ENCODE data around the gene STX8.
"Not testable (repeated sequence)": the region's sequence is repeated elsewhere in the genome, so short reads cannot be mapped to it uniquely, and the experiment has no call there.

The STX8 gene

GRCh38 chr17:9290226-9290613, 285.4 kb downstream of the STX8 start:
- no peak for DNase-seq

- DNase-seq: no peak
Observed at GRCh38 chr17:9287306-9287705, 288.3 kb downstream of the STX8 start.

- DNase-seq: no peak
Observed at GRCh38 chr17:9286434-9286833, 289.2 kb downstream of the STX8 start.

- no peak for DNase-seq
Observed at GRCh38 chr17:9285602-9286427, 289.8 kb downstream of the STX8 start.

GRCh38 chr17:9284884-9285283, 290.7 kb downstream of the STX8 start:
- DNase-seq: no peak

GRCh38 chr17:9283909-9284308, 291.7 kb downstream of the STX8 start:
- no peak for DNase-seq

- no peak for DNase-seq
Observed at GRCh38 chr17:9279893-9280292, 295.7 kb downstream of the STX8 start.

GRCh38 chr17:9274973-9275372, 300.6 kb downstream of the STX8 start:
- no peak for DNase-seq

- DNase-seq: no peak
Observed at GRCh38 chr17:9273428-9274391, 301.9 kb downstream of the STX8 start.

- DNase-seq: no peak
Observed at GRCh38 chr17:9272501-9273200, 303.0 kb downstream of the STX8 start.

- DNase-seq: no peak
Observed at GRCh38 chr17:9271989-9272388, 303.6 kb downstream of the STX8 start.

- DNase-seq: no peak
Observed at GRCh38 chr17:9270921-9271320, 304.7 kb downstream of the STX8 start.

- no peak for DNase-seq
Observed at GRCh38 chr17:9269350-9270035, 306.1 kb downstream of the STX8 start.

GRCh38 chr17:9268546-9268945, 307.1 kb downstream of the STX8 start:
- no peak for DNase-seq

GRCh38 chr17:9266697-9267117, 308.9 kb downstream of the STX8 start:
- no peak for DNase-seq

- DNase-seq: no peak
Observed at GRCh38 chr17:9266031-9266680, 309.5 kb downstream of the STX8 start.

- DNase-seq: no peak
Observed at GRCh38 chr17:9261081-9262012, 314.3 kb downstream of the STX8 start.

GRCh38 chr17:9259419-9259818, 316.2 kb downstream of the STX8 start:
- DNase-seq: no peak

- no peak for DNase-seq
Observed at GRCh38 chr17:9258115-9259015, 317.3 kb downstream of the STX8 start.

- not testable (repeated sequence) for DNase-seq
Observed at GRCh38 chr17:9257630-9257965, 318.0 kb downstream of the STX8 start.

All from NCI-H774 (cell line).